Right lung (tissue), 5 donors: ENCODE data around the gene ABCF2. TPM values are rescaled to one million over a fixed set of nuclear protein-coding genes. Genes with fewer than 3 reads are reported as not detected.

Source experiments
- DNase-seq, 2 donors: peaks; one replicate each; pipeline ENCODE4 v3.0.0-alpha.2; 2013
- polyA plus RNA-seq, 5 donors: library from polyadenylated mRNA; unstranded; fragments of 120-200 nt; gene quantifications; one replicate each; pipeline versions ENCODE4 v1.2.1 to v1.2.3, GENCODE V29; 2013; ENCODE audit warnings: inconsistent platforms in 1 of 5, low replicate concordance in 1 of 5; ENCODE audit not compliant: insufficient read length in 5 of 5, insufficient read depth in 1 of 5

ABCF2 gene
- polyA plus RNA-seq, 5 donors: 19.0 to 31.6 (median 22.3) TPM

GRCh38 chr7:151226560-151226874 lies 488 bp downstream of the ABCF2 start:
- DNase-seq: no peak

- DNase-seq: no peak
Observed at GRCh38 chr7:151225948-151226510, 976 bp downstream of the ABCF2 start.

GRCh38 chr7:151223728-151224127 lies 3.3 kb downstream of the ABCF2 start:
- DNase-seq: no peak

- DNase-seq: no peak
Observed at GRCh38 chr7:151218170-151218569, 8.8 kb downstream of the ABCF2 start.

- no peak for DNase-seq
Observed at GRCh38 chr7:151215396-151215795, 11.6 kb downstream of the ABCF2 start.

GRCh38 chr7:151213826-151214225 lies 13.2 kb downstream of the ABCF2 start:
- no peak for DNase-seq

- DNase-seq: no peak
Observed at GRCh38 chr7:151212626-151213025, 14.4 kb downstream of the ABCF2 start.

GRCh38 chr7:151211155-151211772 lies 15.7 kb downstream of the ABCF2 start:
- DNase-seq: no peak

- no peak for DNase-seq
Observed at GRCh38 chr7:151210087-151210854, 16.7 kb downstream of the ABCF2 start, which contains the start of gene H2BK1. H2BK1 (minus strand) TSS chr7:151210488; CDS start chr7:151210318, 170 bp downstream.

- DNase-seq: no peak
Observed at GRCh38 chr7:151209588-151209987, 17.4 kb downstream of the ABCF2 start.

GRCh38 chr7:151208253-151208862 lies 18.6 kb downstream of the ABCF2 start:
- DNase-seq: no peak

- DNase-seq: peak; percentile 38 to 43
Observed at GRCh38 chr7:151207804-151208203, 19.2 kb downstream of the ABCF2 start.

GRCh38 chr7:151207315-151207714 lies 19.7 kb downstream of the ABCF2 start:
- DNase-seq: no peak

GRCh38 chr7:151206914-151207313 lies 20.1 kb downstream of the ABCF2 start:
- no peak for DNase-seq

GRCh38 chr7:151205730-151206129 lies 21.3 kb downstream of the ABCF2 start:
- DNase-seq: no peak

GRCh38 chr7:151204383-151205032 lies 22.5 kb downstream of the ABCF2 start:
- no peak for DNase-seq

GRCh38 chr7:151202836-151203235 lies 24.2 kb downstream of the ABCF2 start:
- no peak for DNase-seq

GRCh38 chr7:151201751-151202150 lies 25.3 kb downstream of the ABCF2 start:
- no peak for DNase-seq

GRCh38 chr7:151201344-151201743 lies 25.7 kb downstream of the ABCF2 start:
- no peak for DNase-seq

- DNase-seq: peak; percentile 74 to 81
Observed at GRCh38 chr7:151198945-151199848, 27.8 kb downstream of the ABCF2 start.

- DNase-seq: no peak
Observed at GRCh38 chr7:151197932-151198331, 29.1 kb downstream of the ABCF2 start.
